GM12878 (cell line): Measurements from ENCODE around the gene GTF3A.

Source experiments
- BRCA1 ChIP-seq: IDR thresholded peaks from 2 replicates; pipeline ENCODE4 v1.6.1; 2011; ENCODE audit warnings: low read depth, low read length, improper control_type of control experiment
- CTCF ChIP-seq, 3 experiments: IDR thresholded peaks in 2 of 3; conservative IDR thresholded peaks in 1 of 3; 2 replicates each; pipeline ENCODE4 v1.5.1; 2011; ENCODE audit warnings: low read depth in 3 of 3, low read length in 3 of 3, mild to moderate bottlenecking in 3 of 3, control low read depth in 2 of 3, moderate library complexity in 2 of 3, inconsistent platforms in 1 of 3, mixed read lengths in 1 of 3; ENCODE audit not compliant: control insufficient read depth in 2 of 3, insufficient read depth in 1 of 3; ENCODE audit errors: extremely low read depth in 1 of 3
- E2F8 ChIP-seq: fragments of 450-650 bp; IDR thresholded peaks from 2 replicates; pipeline ENCODE4 v1.6.1; 2018; ENCODE audit warnings: mild to moderate bottlenecking, low read depth, moderate library complexity; ENCODE audit not compliant: partially characterized antibody
- ETV6 ChIP-seq, 2 experiments: fragments of 450-650 bp in 1 of 2; IDR thresholded peaks in 1 of 2; conservative IDR thresholded peaks in 1 of 2; 2 replicates each; pipeline ENCODE4 v1.6.1; 2014; ENCODE audit warnings: antibody characterized with exemption in 1 of 2, borderline replicate concordance in 1 of 2, low read depth in 1 of 2, mild to moderate bottlenecking in 1 of 2, moderate library complexity in 1 of 2
- MAX ChIP-seq: IDR thresholded peaks from 2 replicates; pipeline ENCODE4 v1.6.1; 2012; ENCODE audit warnings: low read depth, low read length, improper control_type of control experiment
- PML ChIP-seq: IDR thresholded peaks from 2 replicates; pipeline ENCODE4 v1.6.1; 2012; ENCODE audit warnings: low read length, inconsistent platforms
- POLR2A ChIP-seq: IDR thresholded peaks from 2 replicates; pipeline ENCODE4 v1.6.1; 2011; ENCODE audit warnings: low read depth, mild to moderate bottlenecking, low read length
- POLR2AphosphoS2 ChIP-seq: IDR thresholded peaks from 2 replicates; pipeline ENCODE4 v1.6.1; 2011; ENCODE audit warnings: low read depth, mild to moderate bottlenecking, low read length, improper control_type of control experiment, moderate library complexity
- RCOR1 ChIP-seq: conservative IDR thresholded peaks from 2 replicates; pipeline ENCODE4 v1.6.1; 2012; ENCODE audit warnings: low read depth, low read length, improper control_type of control experiment
- REST ChIP-seq: IDR thresholded peaks from 2 replicates; pipeline ENCODE4 v1.6.1; 2012; ENCODE audit warnings: mild to moderate bottlenecking, low read depth, low read length
- RFX5 ChIP-seq: IDR thresholded peaks from 2 replicates; pipeline ENCODE4 v1.6.1; 2011; ENCODE audit warnings: low read depth, low read length, improper control_type of control experiment
- SMAD1 ChIP-seq: fragments of 450-650 bp; IDR thresholded peaks from 2 replicates; pipeline ENCODE4 v1.6.1; 2018; ENCODE audit warnings: mild to moderate bottlenecking, low read depth; ENCODE audit not compliant: partially characterized antibody
- TCF3 ChIP-seq: IDR thresholded peaks from 2 replicates; pipeline ENCODE4 v1.6.1; 2012; ENCODE audit warnings: low read depth, mild to moderate bottlenecking, low read length, borderline replicate concordance; ENCODE audit not compliant: insufficient read depth
- USF2 ChIP-seq: IDR thresholded peaks from 2 replicates; pipeline ENCODE4 v1.6.1; 2011; ENCODE audit warnings: low read depth, low read length, improper control_type of control experiment, borderline replicate concordance

GRCh38 chr13:27403727-27404385 lies 20.6 kb upstream of the GTF3A start:
- no peak for TF ChIP-seq PML
- TF ChIP-seq CTCF (IDR thresholded peaks at IDR 0.05 in 2 of 3, conservative IDR thresholded peaks at IDR 0.05 in 1 of 3; ENCODE audit: control insufficient read depth in 2 of 3, extremely low read depth in 1 of 3, insufficient read depth in 1 of 3, low read depth in 3 of 3, low read length in 3 of 3), result no peak
- TF ChIP-seq REST, result no peak
- TF ChIP-seq USF2, result no peak
- TF ChIP-seq ETV6 (conservative IDR thresholded peaks at IDR 0.05 in 1 of 2, IDR thresholded peaks at IDR 0.05 in 1 of 2; ENCODE audit: borderline replicate concordance in 1 of 2, low read depth in 1 of 2), result no peak
- TF ChIP-seq POLR2AphosphoS2, result no peak
- no peak for TF ChIP-seq SMAD1
- no peak for TF ChIP-seq E2F8
- TF ChIP-seq RFX5, result no peak
- TF ChIP-seq BRCA1, result no peak
- TF ChIP-seq TCF3, result no peak
- no peak for TF ChIP-seq RCOR1
- no peak for TF ChIP-seq MAX
- TF ChIP-seq POLR2A, result no peak
